HUES48 (cell line): ENCODE results near the gene CD244.

ENCODE experiments used
- H3K27ac ChIP-seq: one replicate; pipeline ENCODE4 v1.7.0; 2013; ENCODE audit warnings: low read depth, low read length, inconsistent platforms
- H3K27me3 ChIP-seq: 2 replicates; pipeline ENCODE4 v1.6.1; 2013; ENCODE audit warnings: mild to moderate bottlenecking, low read length; ENCODE audit not compliant: control insufficient read depth, insufficient read depth
- H3K36me3 ChIP-seq: 2 replicates; pipeline ENCODE4 v1.6.1; 2013; ENCODE audit warnings: low read length; ENCODE audit not compliant: control insufficient read depth, insufficient read depth
- H3K4me1 ChIP-seq: 2 replicates; pipeline ENCODE4 v1.6.1; 2013; ENCODE audit warnings: mild to moderate bottlenecking, low read length; ENCODE audit not compliant: control insufficient read depth, insufficient read depth
- H3K4me3 ChIP-seq: 2 replicates; pipeline ENCODE4 v1.5.1; 2013; ENCODE audit warnings: mild to moderate bottlenecking, low read depth, low read length
- H3K9ac ChIP-seq: 2 replicates; pipeline ENCODE4 v1.6.1; 2013; ENCODE audit warnings: mild to moderate bottlenecking, low read depth, low read length, moderate library complexity
- H3K9me3 ChIP-seq: 2 replicates; pipeline ENCODE4 v1.6.1; 2013; ENCODE audit warnings: low read length; ENCODE audit not compliant: control insufficient read depth, insufficient read depth

The CD244 gene

DNA sequence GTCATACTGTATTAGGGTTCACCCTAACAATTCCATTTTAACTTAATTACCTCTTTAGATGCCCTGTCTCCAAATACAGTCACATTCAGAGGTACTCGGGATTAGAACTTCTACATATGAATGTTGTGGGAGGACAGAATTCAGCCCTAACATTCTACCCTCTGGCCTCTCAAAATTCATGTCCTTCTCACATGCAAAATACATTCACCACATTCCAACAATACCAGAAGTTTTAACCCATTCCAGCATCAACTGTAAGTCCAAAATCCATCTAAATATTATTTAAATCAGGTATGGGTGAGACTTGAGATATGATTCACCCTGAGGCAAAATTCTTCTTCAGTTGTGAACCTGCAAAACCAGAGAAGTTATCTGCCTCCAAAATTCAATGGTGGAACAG is 52.2 kb downstream of the CD244 start:
- Histone ChIP-seq H3K27me3 (no peaks in the 10 kb centered on the region), H3K4me3 (no peak overlapping the region), H3K27ac (peak overlapping the region; percentile 44), H3K9ac (no peak overlapping the region), H3K9me3 (no peaks in the 10 kb centered on the region), H3K4me1 (peaks cover 20% of the 10 kb centered on the region), H3K36me3 (no peaks in the 10 kb centered on the region)

DNA sequence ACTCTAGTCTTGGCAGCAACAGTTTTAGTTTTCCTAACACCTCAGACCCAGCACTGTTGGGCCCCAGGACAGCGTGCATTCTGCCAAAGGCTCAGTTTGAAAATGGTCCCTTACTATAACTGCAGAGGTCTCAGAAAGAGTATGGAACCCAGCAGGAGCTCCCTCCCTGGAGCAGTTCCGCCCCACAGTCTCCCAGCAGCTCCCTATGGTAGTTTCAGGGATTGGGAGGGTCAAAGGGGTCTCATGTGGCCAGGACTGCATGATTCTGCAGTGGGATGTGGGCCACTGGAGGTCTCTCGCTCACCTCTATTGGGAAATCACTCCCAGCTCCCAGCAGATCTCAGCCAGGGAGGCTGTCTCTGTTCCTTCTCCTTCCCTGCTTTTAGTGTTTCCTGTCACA is 54.4 kb downstream of the CD244 start:
- no peak overlapping the region for H3K4me3 ChIP-seq
- H3K4me1 ChIP-seq = peaks cover 20% of the 10 kb centered on the region
- no peaks in the 10 kb centered on the region for H3K27me3 ChIP-seq
- H3K9me3 ChIP-seq = no peaks in the 10 kb centered on the region
- H3K36me3 ChIP-seq = no peaks in the 10 kb centered on the region
- H3K27ac ChIP-seq = no peak overlapping the region
- no peak overlapping the region for H3K9ac ChIP-seq

DNA sequence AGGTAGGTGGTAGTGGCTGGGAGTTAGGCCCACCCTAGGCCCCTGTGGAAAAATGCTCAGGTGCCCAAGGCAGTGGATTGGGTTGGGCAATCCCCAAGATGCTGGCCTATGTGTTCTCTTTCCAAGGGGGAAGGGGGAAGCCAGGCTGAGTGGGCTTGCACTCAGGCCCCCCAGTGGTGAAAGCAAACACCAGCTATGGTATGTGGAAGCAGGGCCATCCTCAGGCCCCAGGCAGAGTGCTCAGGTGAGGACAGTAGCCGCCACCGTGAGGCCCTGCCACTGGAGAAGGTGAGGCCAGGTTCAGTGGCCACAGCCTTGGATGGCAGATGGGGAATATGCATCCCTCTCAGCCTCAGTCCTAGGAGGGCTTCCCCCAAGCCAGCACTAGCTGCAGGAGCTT is 54.9 kb downstream of the CD244 start:
- H3K4me3 ChIP-seq = no peak overlapping the region
- no peaks in the 10 kb centered on the region for H3K36me3 ChIP-seq
- no peaks in the 10 kb centered on the region for H3K27me3 ChIP-seq
- no peak overlapping the region for H3K9ac ChIP-seq
- no peaks in the 10 kb centered on the region for H3K9me3 ChIP-seq
- no peak overlapping the region for H3K27ac ChIP-seq
- H3K4me1 ChIP-seq = peaks cover 20% of the 10 kb centered on the region

DNA sequence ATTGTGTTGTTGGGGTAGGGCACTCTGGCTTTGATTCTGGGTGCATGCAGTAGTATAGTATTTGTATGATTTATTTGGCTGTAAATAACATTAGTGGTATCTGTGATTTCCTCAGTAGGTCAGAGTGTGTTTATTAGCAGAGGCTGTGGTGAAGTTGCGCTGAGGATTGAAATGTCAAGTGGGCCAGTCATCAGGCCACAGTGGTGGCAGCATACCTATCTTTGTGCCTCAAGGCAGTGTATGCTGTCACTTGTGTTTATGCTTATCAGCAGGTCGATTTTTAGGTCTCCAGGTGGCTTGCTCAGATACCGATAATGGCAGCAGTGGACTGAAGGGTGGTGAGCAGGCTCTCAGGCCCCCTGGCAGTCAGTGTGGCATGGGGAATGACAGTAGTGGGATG is 55.4 kb downstream of the CD244 start:
- Histone ChIP-seq H3K36me3 (no peaks in the 10 kb centered on the region), H3K4me3 (no peak overlapping the region), H3K4me1 (peaks cover 20% of the 10 kb centered on the region), H3K9ac (no peak overlapping the region), H3K9me3 (no peaks in the 10 kb centered on the region), H3K27ac (no peak overlapping the region), H3K27me3 (no peaks in the 10 kb centered on the region)

DNA sequence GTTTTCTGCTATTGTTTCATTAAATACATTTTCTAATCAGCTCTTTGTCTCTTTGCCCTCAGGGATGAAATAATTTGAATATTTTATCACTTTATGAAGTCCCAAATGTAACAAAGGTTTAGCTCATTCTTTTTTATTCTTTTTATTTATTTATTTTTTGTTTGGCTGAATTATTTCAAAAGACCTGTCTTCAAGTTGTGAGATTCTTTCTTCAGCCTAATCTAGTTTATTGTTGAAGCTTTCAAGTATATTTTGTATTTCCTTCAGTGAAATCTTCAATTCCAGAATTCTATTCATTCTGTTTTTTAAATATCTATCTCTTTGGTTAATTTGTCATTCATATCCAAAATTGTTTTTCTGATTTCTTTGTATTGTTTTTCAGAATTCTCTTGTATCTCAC is 55.9 kb downstream of the CD244 start:
- Histone ChIP-seq H3K9me3 (no peaks in the 10 kb centered on the region), H3K27me3 (no peaks in the 10 kb centered on the region), H3K4me1 (peaks cover 20% of the 10 kb centered on the region), H3K9ac (no peak overlapping the region), H3K36me3 (no peaks in the 10 kb centered on the region), H3K4me3 (no peak overlapping the region), H3K27ac (no peak overlapping the region)

DNA sequence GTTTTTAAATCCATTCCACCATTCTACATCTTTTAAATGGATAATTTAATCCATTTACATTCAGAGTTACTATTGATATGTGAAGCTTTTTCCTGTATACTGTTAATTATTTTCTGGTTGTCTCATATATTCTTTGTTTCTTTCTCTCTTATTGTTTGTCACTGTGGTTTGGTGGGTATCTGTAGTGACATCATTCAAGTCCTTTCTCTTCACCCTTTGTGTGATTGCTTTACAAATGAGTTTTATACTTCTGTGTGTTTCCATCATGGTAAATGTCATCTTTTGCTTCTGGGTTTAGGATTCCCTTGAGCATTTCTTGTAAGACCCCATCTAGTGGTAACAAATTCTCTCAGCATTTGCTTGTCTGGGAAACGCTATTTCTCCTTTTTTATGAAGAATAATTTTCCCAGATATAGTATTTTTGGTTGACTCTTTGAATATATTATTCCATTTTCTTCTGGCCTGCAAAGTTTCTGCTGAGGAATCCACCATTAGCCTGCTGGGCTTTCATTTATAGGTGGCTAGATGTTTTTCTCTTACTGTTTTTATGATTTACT is 56.5 kb downstream of the CD244 start:
- no peaks in the 10 kb centered on the region for H3K36me3 ChIP-seq
- no peak overlapping the region for H3K27ac ChIP-seq
- H3K9ac ChIP-seq = no peak overlapping the region
- H3K27me3 ChIP-seq = no peaks in the 10 kb centered on the region
- H3K9me3 ChIP-seq = no peaks in the 10 kb centered on the region
- peaks cover 19% of the 10 kb centered on the region for H3K4me1 ChIP-seq
- no peak overlapping the region for H3K4me3 ChIP-seq

DNA sequence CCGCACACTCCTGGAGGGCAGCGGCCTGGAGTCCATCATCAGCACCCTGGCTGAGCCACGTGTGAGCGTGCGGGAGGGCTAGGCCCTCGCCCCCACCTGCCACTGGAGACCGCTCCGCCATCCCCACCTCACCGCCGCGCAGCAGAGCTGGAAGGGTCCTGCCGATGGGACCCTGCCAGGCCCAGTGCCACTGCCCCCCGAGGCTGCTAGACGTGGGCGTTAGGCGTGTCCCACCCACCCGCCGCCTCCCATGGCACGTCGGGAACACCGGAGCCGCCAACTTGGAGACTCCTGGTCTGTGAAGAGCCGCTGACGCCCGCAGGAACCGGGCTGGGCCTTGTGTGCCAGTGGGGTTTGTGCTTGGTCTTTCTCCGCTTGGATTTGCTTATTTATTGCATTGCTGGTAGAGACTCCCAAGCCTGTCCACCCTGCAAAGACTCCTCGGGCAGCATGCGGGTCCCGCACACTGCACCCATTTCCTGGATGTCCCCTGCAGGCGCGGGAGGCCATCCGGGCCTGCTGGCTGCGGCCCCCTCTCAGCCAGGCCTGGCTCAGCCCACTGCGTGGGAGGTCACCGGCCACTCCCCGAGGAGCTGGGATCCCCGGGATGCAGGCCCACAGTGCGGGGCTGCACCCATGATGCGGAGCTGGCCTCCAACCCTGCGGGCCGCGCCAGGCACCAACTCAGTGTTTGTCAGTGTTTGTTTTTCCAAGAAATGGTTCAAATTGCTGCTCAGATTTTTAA is 60.7 kb downstream of the CD244 start:
- Histone ChIP-seq H3K27me3 (no peaks in the 10 kb centered on the region), H3K9me3 (no peaks in the 10 kb centered on the region), H3K27ac (no peak overlapping the region), H3K4me1 (no peaks in the 10 kb centered on the region), H3K9ac (no peak overlapping the region), H3K4me3 (no peak overlapping the region), H3K36me3 (no peaks in the 10 kb centered on the region)

DNA sequence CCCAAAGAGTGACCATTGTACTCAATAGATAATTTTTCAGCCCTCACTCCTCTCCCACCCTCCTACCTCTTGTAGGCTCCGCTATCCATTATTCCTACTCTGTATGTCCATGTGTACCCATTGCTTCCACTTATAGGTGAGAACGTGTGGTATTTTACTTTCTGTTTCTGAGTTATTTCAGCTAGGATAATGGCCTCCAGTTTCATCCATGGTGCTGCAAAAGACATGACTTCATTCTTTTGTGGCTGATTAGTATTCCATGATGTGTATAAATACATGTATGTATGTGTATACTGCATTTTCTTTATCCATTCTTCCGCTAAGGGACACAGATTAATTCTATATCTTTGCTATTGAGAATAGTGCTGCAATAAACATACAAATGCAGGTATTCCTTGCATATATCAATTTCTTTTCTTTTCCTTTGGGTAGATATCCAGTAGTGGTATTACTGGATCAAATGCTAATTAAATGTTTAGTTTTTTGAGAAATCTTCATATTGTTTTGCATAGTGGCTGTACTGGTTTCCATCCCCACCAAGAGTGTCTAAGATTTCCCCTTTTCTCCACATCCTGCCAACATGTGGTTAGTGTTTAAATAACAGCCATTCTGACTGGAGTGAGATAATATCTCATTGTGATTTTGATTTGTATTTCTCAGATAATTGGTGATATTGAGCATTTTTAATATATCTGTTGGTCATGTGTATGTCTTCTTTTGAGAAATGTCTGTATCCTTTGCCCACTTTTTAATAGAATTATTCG is 61.9 kb downstream of the CD244 start:
- no peaks in the 10 kb centered on the region for H3K36me3 ChIP-seq
- no peak overlapping the region for H3K9ac ChIP-seq
- H3K9me3 ChIP-seq = no peaks in the 10 kb centered on the region
- no peaks in the 10 kb centered on the region for H3K4me1 ChIP-seq
- no peaks in the 10 kb centered on the region for H3K27me3 ChIP-seq
- H3K27ac ChIP-seq = no peak overlapping the region
- H3K4me3 ChIP-seq = no peak overlapping the region

DNA sequence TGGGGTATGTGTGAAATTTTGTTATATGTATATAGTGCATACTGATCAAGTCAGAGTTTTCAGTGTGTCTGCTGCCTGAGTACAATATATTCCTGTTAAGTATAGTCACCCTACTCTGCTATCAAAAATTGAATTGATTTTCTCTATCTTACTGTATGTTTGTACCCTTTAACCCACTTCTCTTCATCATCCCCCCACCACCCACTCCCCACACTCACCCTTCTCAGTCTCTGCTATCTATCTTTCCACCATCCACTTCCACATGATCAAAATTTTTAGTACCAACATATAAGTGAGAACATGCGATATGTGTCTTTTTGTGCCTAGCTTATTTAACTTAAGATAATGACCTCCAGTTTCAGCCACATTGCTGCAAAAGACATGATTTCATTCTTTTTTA is 62.5 kb downstream of the CD244 start:
- Histone ChIP-seq H3K4me1 (no peaks in the 10 kb centered on the region), H3K27ac (no peak overlapping the region), H3K27me3 (no peaks in the 10 kb centered on the region), H3K9me3 (no peaks in the 10 kb centered on the region), H3K36me3 (no peaks in the 10 kb centered on the region), H3K9ac (no peak overlapping the region), H3K4me3 (no peak overlapping the region)

DNA sequence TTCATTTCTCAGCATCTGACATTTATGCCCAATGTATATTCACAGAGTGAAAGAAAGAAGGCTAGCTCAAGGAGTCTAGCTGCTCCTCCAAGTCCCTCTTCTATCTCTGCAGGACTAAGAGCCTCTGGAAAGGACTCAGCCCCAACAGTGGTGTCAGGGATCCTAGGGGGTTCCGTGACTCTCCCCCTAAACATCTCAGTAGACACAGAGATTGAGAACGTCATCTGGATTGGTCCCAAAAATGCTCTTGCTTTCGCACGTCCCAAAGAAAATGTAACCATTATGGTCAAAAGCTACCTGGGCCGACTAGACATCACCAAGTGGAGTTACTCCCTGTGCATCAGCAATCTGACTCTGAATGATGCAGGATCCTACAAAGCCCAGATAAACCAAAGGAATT is 63.0 kb downstream of the CD244 start:
- Histone ChIP-seq H3K4me3 (no peak overlapping the region), H3K9me3 (no peaks in the 10 kb centered on the region), H3K9ac (no peak overlapping the region), H3K4me1 (no peaks in the 10 kb centered on the region), H3K36me3 (no peaks in the 10 kb centered on the region), H3K27ac (no peak overlapping the region), H3K27me3 (no peaks in the 10 kb centered on the region)

DNA sequence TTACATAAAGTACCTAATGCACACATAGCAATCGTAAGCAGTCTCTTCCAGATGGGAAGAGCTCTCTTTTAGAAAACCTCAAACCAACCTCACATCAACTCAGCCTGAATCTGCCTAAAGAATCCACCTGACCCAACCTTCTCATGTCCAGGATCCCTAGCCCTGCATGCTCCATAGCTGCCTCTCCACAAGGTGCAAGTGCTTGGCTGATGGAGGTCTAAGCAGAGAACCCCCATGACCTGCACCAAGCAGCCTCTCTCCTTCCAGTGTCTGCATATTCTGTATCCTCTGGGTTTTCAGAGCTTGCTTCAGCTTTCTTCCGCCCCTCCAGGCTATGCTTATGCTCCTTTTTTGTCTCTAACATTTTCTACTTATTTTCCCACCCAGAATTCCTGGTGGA is 64.2 kb downstream of the CD244 start:
- Histone ChIP-seq H3K36me3 (no peaks in the 10 kb centered on the region), H3K4me3 (no peak overlapping the region), H3K27ac (no peak overlapping the region), H3K27me3 (no peaks in the 10 kb centered on the region), H3K4me1 (no peaks in the 10 kb centered on the region), H3K9me3 (no peaks in the 10 kb centered on the region), H3K9ac (no peak overlapping the region)
